B cell (primary cell): Measurements from ENCODE around the gene IER2. TPM values are rescaled to one million over a fixed set of nuclear protein-coding genes. Genes with fewer than 3 reads are reported as not detected.
A peak's percentile ranks its signal among the peaks of the same experiment; 100 is the strongest.

Source experiments
- ATAC-seq: fragments of 200-7000 bp; cut with Tn5 transposase; one replicate; pipeline ENCODE4 v1.10.0; 2021; ENCODE audit warnings: low read depth, mild to moderate bottlenecking, moderate number of reproducible peaks, moderate library complexity
- CTCF ChIA-PET: fragments of 350-600 bp; sonication (Branson Sonifier 250); formaldehyde crosslinking; loops from one replicate; lab custom pipeline; 2021; ENCODE audit warnings: antibody characterized with exemption, inconsistent platforms; lab: Charles Lee
- POLR2A ChIA-PET: fragments of 350-600 bp; sonication (Branson Sonifier 250); formaldehyde crosslinking; loops from one replicate; lab custom pipeline; 2021; ENCODE audit warnings: antibody characterized with exemption; lab: Charles Lee
- DNase-seq: peaks from one replicate; pipeline ENCODE4 v3.0.0; 2013
- H2AFZ ChIP-seq: 2 replicates; pipeline ENCODE4 v1.6.1; 2012; ENCODE audit warnings: mild to moderate bottlenecking, low read depth, low read length; ENCODE audit not compliant: insufficient read depth, poor library complexity, severe bottlenecking
- H3K27ac ChIP-seq, 2 donors: 1 replicate in 1 of 2; 2 replicates in 1 of 2; pipeline ENCODE4 v1.5.1; 2012 to 2013; ENCODE audit warnings: low read length in 2 of 2, mild to moderate bottlenecking in 2 of 2, moderate library complexity in 1 of 2
- H3K27me3 ChIP-seq, 4 experiments: fragments of 200-600 bp in 1 of 4; sonication (generic) in 1 of 4; replicated peaks in 1 of 4; 1 replicate in 2 of 4; 2 replicates in 2 of 4; pipeline versions ENCODE4 v1.6.1 to v1.7.0; 2013 to 2016; ENCODE audit warnings: low read length in 3 of 4, mild to moderate bottlenecking in 2 of 4, mixed read lengths in 1 of 4, moderate library complexity in 1 of 4; ENCODE audit not compliant: insufficient read depth in 4 of 4, control insufficient read depth in 3 of 4; ENCODE audit errors: control extremely low read depth in 1 of 4
- H3K36me3 ChIP-seq, 2 experiments: replicated peaks in 1 of 2; 1 replicate in 1 of 2; 2 replicates in 1 of 2; pipeline versions ENCODE4 v1.6.1 to v1.7.1; 2013; ENCODE audit warnings: low read length in 1 of 2; ENCODE audit not compliant: insufficient read depth in 2 of 2, control insufficient read depth in 1 of 2; ENCODE audit errors: control extremely low read depth in 1 of 2, extremely low read depth in 1 of 2
- H3K4me1 ChIP-seq, 2 donors: fragments of 200-600 bp in 1 of 2; sonication (generic) in 1 of 2; 1 replicate in 1 of 2; 2 replicates in 1 of 2; pipeline versions ENCODE4 v1.5.1 to v1.6.1; 2013 to 2017; ENCODE audit warnings: low read length in 2 of 2; ENCODE audit not compliant: control insufficient read depth in 2 of 2, insufficient read depth in 2 of 2
- H3K4me2 ChIP-seq: replicated peaks from 2 replicates; pipeline ENCODE3; 2012; ENCODE audit warnings: mild to moderate bottlenecking, low read depth, low read length; ENCODE audit not compliant: poor library complexity, severe bottlenecking
- H3K4me3 ChIP-seq, 5 experiments: fragments of 200-600 bp in 1 of 5; sonication (generic) in 1 of 5; 1 replicate in 3 of 5; 2 replicates in 2 of 5; pipeline versions ENCODE4 v1.5.1 to v1.7.0; 2011 to 2016; ENCODE audit warnings: low read length in 4 of 5, mild to moderate bottlenecking in 4 of 5, low read depth in 2 of 5, control low read depth in 1 of 5, moderate library complexity in 1 of 5; ENCODE audit not compliant: insufficient read depth in 1 of 5; ENCODE audit errors: control extremely low read depth in 1 of 5, extremely low read depth in 1 of 5
- H3K79me2 ChIP-seq: fragments of 200-600 bp; sonication (generic); one replicate; pipeline ENCODE4 v1.6.0; 2016; ENCODE audit warnings: low read length; ENCODE audit not compliant: control insufficient read depth, insufficient read depth
- H3K9ac ChIP-seq: fragments of 200-600 bp; sonication (generic); 2 replicates; pipeline ENCODE4 v1.6.1; 2017; ENCODE audit warnings: mild to moderate bottlenecking, low read length, moderate library complexity
- H3K9me3 ChIP-seq, 3 donors: one replicate each; pipeline versions ENCODE4 v1.6.1 to v1.7.1; 2013; ENCODE audit warnings: low read length in 2 of 3; ENCODE audit not compliant: control insufficient read depth in 2 of 3, insufficient read depth in 1 of 3; ENCODE audit errors: control extremely low read depth in 1 of 3
- H4K20me1 ChIP-seq: 2 replicates; pipeline ENCODE4 v1.6.0; 2012; ENCODE audit warnings: mild to moderate bottlenecking, low read length; ENCODE audit not compliant: insufficient read depth, control insufficient read depth, poor library complexity, severe bottlenecking
- H3K27ac Mint-ChIP-seq: one replicate; pipeline ENCODE4 v1.8.0; 2021; ENCODE audit warnings: mixed read lengths
- H3K27me3 Mint-ChIP-seq: one replicate; pipeline ENCODE4 v1.8.0; 2021; ENCODE audit warnings: mixed read lengths
- H3K4me1 Mint-ChIP-seq: one replicate; pipeline ENCODE4 v1.8.0; 2021; ENCODE audit warnings: mixed read lengths
- H3K4me3 Mint-ChIP-seq: one replicate; pipeline ENCODE4 v1.8.0; 2021; ENCODE audit warnings: mixed read lengths
- H3K9me3 Mint-ChIP-seq: one replicate; pipeline ENCODE4 v1.8.0; 2022; ENCODE audit warnings: mixed read lengths; ENCODE audit not compliant: insufficient read depth
- EZH2 ChIP-seq: IDR thresholded peaks from 2 replicates; pipeline ENCODE4 v1.6.1; 2012; ENCODE audit warnings: borderline replicate concordance, low read depth, mild to moderate bottlenecking, moderate library complexity, low read length; ENCODE audit not compliant: insufficient read depth, poor library complexity, severe bottlenecking
- WGBS: methylation state at CpG from one replicate; pipeline ENCODE4 v1.1.5; 2013; ENCODE audit warnings: missing lambda C conversion rate; ENCODE audit not compliant: insufficient coverage; 5-methylcytosine and 5-hydroxymethylcytosine counted together
- intact Hi-C: fragments of 100-400 bp; cut with micrococcal nuclease; formaldehyde crosslinking; loops from one replicate; pipeline ENCODE4 v1.10.0; 2022
- polyA plus RNA-seq: library from polyadenylated mRNA; depleted of rRNA; stranded (reverse); fragments of >200 nt; gene quantifications from 2 replicates; pipeline ENCODE4 v1.2.3, GENCODE V29; 2012
- total RNA-seq, 2 donors: library from RNA; stranded (reverse); fragments of 120-200 nt in 1 of 2; gene quantifications; 1 replicate in 1 of 2; 2 replicates in 1 of 2; pipeline versions ENCODE4 v1.2.3 to v1.2.4, GENCODE V29; 2013 to 2022
- TF ChIP-seq, protein P1 (sequence below): fragments of 200-600 bp; IDR thresholded peaks from one replicate; pipeline ENCODE4 v1.8.0; 2022; ENCODE audit warnings: antibody characterized with exemption, mild to moderate bottlenecking

The IER2 gene
- total and polyA plus RNA-seq, 2 donors (not counting 1 experiment from before 2014, with no cell fraction given): 189 to 2,152 TPM

DNA sequence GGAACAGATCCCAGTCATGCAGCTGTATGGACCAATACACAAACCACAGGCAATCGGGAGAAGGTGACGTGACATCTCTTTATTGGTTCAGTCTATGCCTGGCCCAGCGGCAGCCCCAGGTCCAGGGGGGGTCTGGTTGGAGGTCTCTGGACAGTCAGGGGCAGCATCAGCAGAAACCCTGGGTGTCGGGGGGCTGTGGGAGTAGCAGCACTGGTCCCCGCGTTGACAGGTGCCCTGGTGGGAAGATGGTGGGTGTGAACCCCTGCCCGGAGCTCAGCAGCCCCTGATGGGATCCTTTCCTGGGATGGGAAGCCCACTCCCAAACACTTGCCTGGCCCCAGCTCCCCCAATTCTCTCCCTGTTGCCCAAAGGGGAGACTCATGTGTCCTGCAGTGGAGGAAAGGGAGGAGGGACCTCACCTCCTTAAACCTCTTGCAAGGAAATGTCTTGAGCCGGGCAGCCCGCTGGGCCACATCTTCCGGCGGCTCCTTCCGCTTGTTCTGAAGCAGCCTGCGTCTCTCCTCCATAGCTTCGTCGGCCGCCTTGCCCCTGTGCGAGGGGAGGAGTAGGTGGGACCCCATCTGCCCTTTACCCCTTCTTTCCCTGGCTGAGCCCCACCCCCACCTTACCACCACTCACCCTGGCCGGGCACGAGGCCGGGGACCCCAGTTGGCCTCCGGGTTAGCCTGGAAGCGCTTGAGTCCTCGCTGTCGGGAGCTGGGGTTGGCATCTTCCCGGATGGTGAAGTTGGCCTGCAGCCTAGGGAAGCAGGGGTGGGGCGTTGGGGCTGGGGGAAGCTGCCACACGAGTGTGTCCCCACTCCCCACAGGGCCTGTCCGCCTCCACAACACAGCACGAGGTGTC lies 45.1 kb upstream of the IER2 start:
- Histone ChIP-seq H2AFZ (peak overlapping the region; percentile 87), H3K36me3 (peaks cover under 1 to 35% of the 10 kb centered on the region in 2 experiments), H3K9ac (peak overlapping the region; percentile 81), H3K9me3 (peaks cover 0 to 4% (median 0%) of the 10 kb centered on the region in 3 donors), H3K4me3 (peak overlapping the region; percentile 53 to 98 (median 65)), H4K20me1 (peaks cover 27% of the 10 kb centered on the region), H3K4me2 (peak overlapping the region; percentile 99), H3K27ac (peak overlapping the region; percentile 83 to 100), H3K4me1 (peaks cover 33 to 62% of the 10 kb centered on the region in 2 donors), H3K79me2 (peaks cover 58% of the 10 kb centered on the region), H3K27me3 (no peaks in the 10 kb centered on the region)
- Mint-ChIP-seq H3K27me3 (no peaks in the 10 kb centered on the region), H3K4me1 (peaks cover 55% of the 10 kb centered on the region), H3K4me3 (peak overlapping the region; percentile 97), H3K27ac (peak overlapping the region; percentile 100), H3K9me3 (no peaks in the 10 kb centered on the region)
- WGBS: 12% methylated on average over 5 of the region's 29 CpGs
- no peak for ATAC-seq
- TF ChIP-seq, protein P1, sequence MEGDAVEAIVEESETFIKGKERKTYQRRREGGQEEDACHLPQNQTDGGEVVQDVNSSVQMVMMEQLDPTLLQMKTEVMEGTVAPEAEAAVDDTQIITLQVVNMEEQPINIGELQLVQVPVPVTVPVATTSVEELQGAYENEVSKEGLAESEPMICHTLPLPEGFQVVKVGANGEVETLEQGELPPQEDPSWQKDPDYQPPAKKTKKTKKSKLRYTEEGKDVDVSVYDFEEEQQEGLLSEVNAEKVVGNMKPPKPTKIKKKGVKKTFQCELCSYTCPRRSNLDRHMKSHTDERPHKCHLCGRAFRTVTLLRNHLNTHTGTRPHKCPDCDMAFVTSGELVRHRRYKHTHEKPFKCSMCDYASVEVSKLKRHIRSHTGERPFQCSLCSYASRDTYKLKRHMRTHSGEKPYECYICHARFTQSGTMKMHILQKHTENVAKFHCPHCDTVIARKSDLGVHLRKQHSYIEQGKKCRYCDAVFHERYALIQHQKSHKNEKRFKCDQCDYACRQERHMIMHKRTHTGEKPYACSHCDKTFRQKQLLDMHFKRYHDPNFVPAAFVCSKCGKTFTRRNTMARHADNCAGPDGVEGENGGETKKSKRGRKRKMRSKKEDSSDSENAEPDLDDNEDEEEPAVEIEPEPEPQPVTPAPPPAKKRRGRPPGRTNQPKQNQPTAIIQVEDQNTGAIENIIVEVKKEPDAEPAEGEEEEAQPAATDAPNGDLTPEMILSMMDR: peak; percentile 67
- no peak for TF ChIP-seq EZH2
- intact Hi-C loops: loop anchor here (1.0 to 5.0 kb wide), 9 partner anchors 10 to 1277 kb away; partner anchors contain the start of genes ADGRE5, RFX1 and TRMT1
- ChIA-PET CTCF (interaction anchor here (0.7 to 5.6 kb wide), 20 partner anchors 8 to 325 kb away, joined by 3 to 108 read pairs (median 11); partner anchors contain the start of genes IER2, NACC1 and STX10), POLR2A (interaction anchor here (0.5 to 3.9 kb wide), 18 partner anchors 8 to 643 kb away, joined by 3 to 107 read pairs (median 6); partner anchors contain the start of genes CALR, IER2, JUNB and NACC1)
- DNase-seq: peak; percentile 76
